Nephron (organoid): ENCODE results near the gene WDR38.
A peak's percentile ranks its signal among the peaks of the same experiment; 100 is the strongest.
"Not testable (repeated sequence)": the region's sequence is repeated elsewhere in the genome, so short reads cannot be mapped to it uniquely, and the experiment has no call there.

Experiments used
- H3K27ac Mint-ChIP-seq, 3 experiments: 2 replicates each; pipeline ENCODE4 v1.8.0; 2020; ENCODE audit warnings: mixed read lengths in 3 of 3, mild to moderate bottlenecking in 2 of 3, moderate library complexity in 1 of 3
- H3K27me3 Mint-ChIP-seq: 2 replicates; pipeline ENCODE4 v1.8.0; 2021; ENCODE audit warnings: low read depth, mild to moderate bottlenecking, moderate library complexity, mixed read lengths
- H3K36me3 Mint-ChIP-seq: 2 replicates; pipeline ENCODE4 v1.8.0; 2020; ENCODE audit warnings: low read depth, mixed read lengths
- H3K4me1 Mint-ChIP-seq: 2 replicates; pipeline ENCODE4 v1.8.0; 2020; ENCODE audit warnings: mixed read lengths
- H3K4me3 Mint-ChIP-seq, 3 experiments: 2 replicates each; pipeline ENCODE4 v1.8.0; 2020; ENCODE audit warnings: mild to moderate bottlenecking in 3 of 3, mixed read lengths in 3 of 3, moderate library complexity in 2 of 3
- H3K9me3 Mint-ChIP-seq: 2 replicates; pipeline ENCODE4 v1.8.0; 2020; ENCODE audit warnings: mixed read lengths
- CTCF ChIP-seq, 3 experiments: fragments of 200-600 bp; sonication (generic); IDR thresholded peaks; one replicate each; pipeline ENCODE4 v1.5.0; 2021; ENCODE audit warnings: antibody characterized with exemption in 3 of 3; ENCODE audit not compliant: unreplicated experiment in 3 of 3

The WDR38 gene

GRCh38 chr9:124829334-124829669 is 24.0 kb upstream of the WDR38 start:
- TF ChIP-seq CTCF (IDR thresholded peaks at IDR 0.05; ENCODE audit: unreplicated experiment in 3 of 3), result no peak
- Mint-ChIP-seq H3K36me3 (no peaks in the 10 kb centered on the region), H3K4me1 (peaks cover 38% of the 10 kb centered on the region), H3K27me3 (no peaks in the 10 kb centered on the region), H3K4me3 (no peak overlapping the region), H3K27ac (peak overlapping the region in 2 of 3 experiments; percentile 19 to 68), H3K9me3 (peaks cover 4% of the 10 kb centered on the region)

GRCh38 chr9:124830593-124830992 is 22.7 kb upstream of the WDR38 start:
- H3K4me1 Mint-ChIP-seq, result peaks cover 51% of the 10 kb centered on the region
- no peak overlapping the region for H3K4me3 Mint-ChIP-seq
- no peak for TF ChIP-seq CTCF (IDR thresholded peaks at IDR 0.05; ENCODE audit: unreplicated experiment in 3 of 3)
- peak overlapping the region in 2 of 3 experiments; percentile 59 to 78 for H3K27ac Mint-ChIP-seq
- H3K9me3 Mint-ChIP-seq, result peaks cover 4% of the 10 kb centered on the region
- H3K27me3 Mint-ChIP-seq, result no peaks in the 10 kb centered on the region
- no peaks in the 10 kb centered on the region for H3K36me3 Mint-ChIP-seq

- Mint-ChIP-seq H3K27me3 (no peaks in the 10 kb centered on the region), H3K4me3 (no peak overlapping the region), H3K36me3 (no peaks in the 10 kb centered on the region), H3K27ac (peak overlapping the region in 2 of 3 experiments; percentile 46 to 62), H3K4me1 (peaks cover 60% of the 10 kb centered on the region), H3K9me3 (no peaks in the 10 kb centered on the region)
- no peak for TF ChIP-seq CTCF (IDR thresholded peaks at IDR 0.05; ENCODE audit: unreplicated experiment in 3 of 3)
These were observed 21.5 kb upstream of the WDR38 start for GRCh38 chr9:124831642-124832364.

- H3K4me1 Mint-ChIP-seq, result peaks cover 55% of the 10 kb centered on the region
- H3K27me3 Mint-ChIP-seq, result peaks cover 3% of the 10 kb centered on the region
- H3K4me3 Mint-ChIP-seq, result no peak overlapping the region
- H3K9me3 Mint-ChIP-seq, result no peaks in the 10 kb centered on the region
- no peak for TF ChIP-seq CTCF (IDR thresholded peaks at IDR 0.05; ENCODE audit: unreplicated experiment in 3 of 3)
- no peaks in the 10 kb centered on the region for H3K36me3 Mint-ChIP-seq
- peak overlapping the region in 2 of 3 experiments; percentile 65 to 91 for H3K27ac Mint-ChIP-seq
These were observed 18.7 kb upstream of the WDR38 start for GRCh38 chr9:124834591-124834990.

- peaks cover 3% of the 10 kb centered on the region for H3K27me3 Mint-ChIP-seq
- H3K4me3 Mint-ChIP-seq, result peak overlapping the region in 1 of 3 experiments; percentile 52
- peak overlapping the region; percentile 65 to 91 (median 69) for H3K27ac Mint-ChIP-seq
- TF ChIP-seq CTCF (IDR thresholded peaks at IDR 0.05; ENCODE audit: unreplicated experiment in 3 of 3), result no peak
- H3K4me1 Mint-ChIP-seq, result peaks cover 56% of the 10 kb centered on the region
- no peaks in the 10 kb centered on the region for H3K9me3 Mint-ChIP-seq
- H3K36me3 Mint-ChIP-seq, result no peaks in the 10 kb centered on the region
These were observed 18.2 kb upstream of the WDR38 start for GRCh38 chr9:124835026-124835557.

GRCh38 chr9:124838132-124838531 is 15.1 kb upstream of the WDR38 start:
- not testable (repeated sequence) for H3K36me3 Mint-ChIP-seq, H3K4me3 Mint-ChIP-seq, H3K27me3 Mint-ChIP-seq, H3K27ac Mint-ChIP-seq, H3K9me3 Mint-ChIP-seq
- H3K4me1 Mint-ChIP-seq, result peaks cover 46% of the 10 kb centered on the region

GRCh38 chr9:124838567-124839275 is 14.5 kb upstream of the WDR38 start:
- not testable (repeated sequence) for H3K27ac Mint-ChIP-seq, H3K9me3 Mint-ChIP-seq, H3K36me3 Mint-ChIP-seq, H3K27me3 Mint-ChIP-seq, H3K4me3 Mint-ChIP-seq
- H3K4me1 Mint-ChIP-seq, result peaks cover 46% of the 10 kb centered on the region
